GM12878 (cell line): Measurements from ENCODE around the gene GARRE1. TPM values are rescaled to one million over a fixed set of nuclear protein-coding genes. Genes with fewer than 3 reads are reported as not detected.

Source experiments
- ATAC-seq: fragments of 200-7000 bp; cut with Tn5 transposase; 3 replicates; pipeline ENCODE4 v1.9.1; 2020; ENCODE audit warnings: mild to moderate bottlenecking, moderate library complexity
- BruUV-seq: library from RNA; stranded (reverse); fragments of 400-500 nt; replicated peaks from 2 replicates; lab custom pipeline; 2021; lab: Mats Ljungman, UMichigan
- CTCF ChIA-PET: fragments of 300-600 bp; sonication (Branson Sonifier 250); formaldehyde crosslinking; extraction: SDS; loops from one replicate; lab custom pipeline; 2021; ENCODE audit warnings: inconsistent platforms; lab: Yijun Ruan, JAX
- POLR2A ChIA-PET: fragments of 350-600 bp; formaldehyde crosslinking; extraction: SDS; loops from one replicate; lab custom pipeline; 2021; ENCODE audit warnings: inconsistent platforms; lab: Charles Lee
- RAD21 ChIA-PET: fragments of 300-600 bp; sonication (Branson Sonifier 250); formaldehyde crosslinking; loops from one replicate; lab custom pipeline; 2023; ENCODE audit warnings: antibody characterized with exemption; ENCODE audit not compliant: unreplicated experiment; lab: Charles Lee
- SMC1A ChIA-PET: fragments of 300-600 bp; sonication (Branson Sonifier 250); formaldehyde crosslinking; loops from one replicate; lab custom pipeline; 2023; ENCODE audit not compliant: unreplicated experiment, uncharacterized antibody; lab: Charles Lee
- DNase-seq: peaks from one replicate; pipeline ENCODE4 v3.0.0-alpha.2; 2011; ENCODE audit warnings: low read depth, low spot score
- FAIRE-seq: peaks from 3 replicates; lab custom pipeline; 2011; peaks lifted over from hg19 to GRCh38; lab: Jason Lieb, UNC
- H2AFZ ChIP-seq: 2 replicates; pipeline ENCODE4 v1.6.0; 2011; ENCODE audit warnings: low read depth, low read length, control low read depth; ENCODE audit not compliant: control insufficient read depth
- H3K27ac ChIP-seq: 2 replicates; pipeline ENCODE4 v1.5.1; 2011; ENCODE audit warnings: control low read depth; ENCODE audit not compliant: control insufficient read depth, insufficient read depth
- H3K27me3 ChIP-seq, 2 experiments: replicated peaks in 1 of 2; 2 replicates each; pipeline versions ENCODE4 v1.6.0 to v1.6.1; 2011; ENCODE audit warnings: low read length in 1 of 2; ENCODE audit not compliant: control insufficient read depth in 2 of 2, insufficient read depth in 2 of 2
- H3K36me3 ChIP-seq, 2 experiments: 2 replicates each; pipeline ENCODE4 v1.5.1; 2011; ENCODE audit warnings: low read length in 1 of 2; ENCODE audit not compliant: control insufficient read depth in 2 of 2, insufficient read depth in 2 of 2
- H3K4me1 ChIP-seq: 2 replicates; pipeline ENCODE4 v1.6.1; 2011; ENCODE audit warnings: mild to moderate bottlenecking, low read length, moderate library complexity, mixed read lengths; ENCODE audit not compliant: control insufficient read depth, insufficient read depth
- H3K4me2 ChIP-seq: 2 replicates; pipeline ENCODE4 v1.6.0; 2011; ENCODE audit warnings: control low read depth; ENCODE audit not compliant: control insufficient read depth, insufficient read depth
- H3K4me3 ChIP-seq: fragments of 200-600 bp; sonication (generic); 2 replicates; pipeline ENCODE4 v1.5.1; 2016
- H3K79me2 ChIP-seq: 2 replicates; pipeline ENCODE4 v1.6.0; 2011; ENCODE audit warnings: low read length; ENCODE audit not compliant: control insufficient read depth, insufficient read depth
- H3K9ac ChIP-seq: 2 replicates; pipeline ENCODE4 v1.8.0; 2011; ENCODE audit warnings: low read length, control low read depth, mixed read lengths; ENCODE audit not compliant: control insufficient read depth, insufficient read depth
- H3K9me3 ChIP-seq: replicated peaks from 3 replicates; pipeline ENCODE4 v1.5.1; 2011; ENCODE audit warnings: mild to moderate bottlenecking, low read length; ENCODE audit not compliant: control insufficient read depth, insufficient read depth
- H4K20me1 ChIP-seq: 2 replicates; pipeline ENCODE4 v1.6.0; 2011; ENCODE audit not compliant: control insufficient read depth, insufficient read depth
- ATF7 ChIP-seq: fragments of 450-650 bp; IDR thresholded peaks from 2 replicates; pipeline ENCODE4 v1.6.1; 2016; ENCODE audit warnings: low read depth, mild to moderate bottlenecking
- BACH1 ChIP-seq: fragments of 450-650 bp; IDR thresholded peaks from 2 replicates; pipeline ENCODE4 v1.6.1; 2017; ENCODE audit warnings: mild to moderate bottlenecking, borderline replicate concordance
- BHLHE40 ChIP-seq, 2 experiments: fragments of 450-650 bp in 1 of 2; IDR thresholded peaks; 2 replicates each; pipeline ENCODE4 v1.6.1; 2011 to 2017; ENCODE audit warnings: low read depth in 2 of 2, borderline replicate concordance in 1 of 2, improper control_type of control experiment in 1 of 2, low read length in 1 of 2, mild to moderate bottlenecking in 1 of 2
- CREM ChIP-seq: IDR thresholded peaks from 2 replicates; pipeline ENCODE4 v1.6.1; 2014; ENCODE audit warnings: antibody characterized with exemption, low read depth
- GABPA ChIP-seq: IDR thresholded peaks from 2 replicates; pipeline ENCODE4 v1.6.1; 2014; ENCODE audit warnings: antibody characterized with exemption, low read depth, mild to moderate bottlenecking, inconsistent platforms
- JUNB ChIP-seq: IDR thresholded peaks from 2 replicates; pipeline ENCODE4 v1.6.1; 2016; ENCODE audit warnings: antibody characterized with exemption, mild to moderate bottlenecking
- JUND ChIP-seq: IDR thresholded peaks from 2 replicates; pipeline ENCODE4 v1.6.1; 2012; ENCODE audit warnings: low read depth, mild to moderate bottlenecking, low read length, improper control_type of control experiment, moderate library complexity
- MEF2A ChIP-seq: IDR thresholded peaks from 2 replicates; pipeline ENCODE4 v1.6.1; 2011; ENCODE audit warnings: low read depth, mild to moderate bottlenecking, low read length, moderate library complexity; ENCODE audit not compliant: insufficient read depth
- NFIC ChIP-seq: IDR thresholded peaks from 2 replicates; pipeline ENCODE4 v1.6.1; 2012; ENCODE audit warnings: low read depth, mild to moderate bottlenecking, inconsistent platforms, low read length, moderate library complexity
- POLR2A ChIP-seq: IDR thresholded peaks from 2 replicates; pipeline ENCODE4 v1.6.1; 2011; ENCODE audit warnings: low read depth, mild to moderate bottlenecking, low read length
- RCOR1 ChIP-seq: conservative IDR thresholded peaks from 2 replicates; pipeline ENCODE4 v1.6.1; 2012; ENCODE audit warnings: low read depth, low read length, improper control_type of control experiment
- SPI1 ChIP-seq: IDR thresholded peaks from 2 replicates; pipeline ENCODE4 v1.6.1; 2011; ENCODE audit warnings: low read depth, mild to moderate bottlenecking, low read length, moderate library complexity, borderline replicate concordance; ENCODE audit not compliant: insufficient read depth
- STAT1 ChIP-seq: fragments of 450-650 bp; conservative IDR thresholded peaks from 2 replicates; pipeline ENCODE4 v1.6.1; 2014; ENCODE audit warnings: antibody characterized with exemption, mild to moderate bottlenecking
- YBX1 ChIP-seq: fragments of 450-650 bp; IDR thresholded peaks from 2 replicates; pipeline ENCODE4 v1.6.1; 2016; ENCODE audit warnings: antibody characterized with exemption
- ZNF217 ChIP-seq: fragments of 450-650 bp; IDR thresholded peaks from 2 replicates; pipeline ENCODE4 v1.6.1; 2017; ENCODE audit warnings: antibody characterized with exemption, mild to moderate bottlenecking
- ZNF24 ChIP-seq: fragments of 450-650 bp; IDR thresholded peaks from 2 replicates; pipeline ENCODE4 v1.6.1; 2017; ENCODE audit warnings: antibody characterized with exemption, mild to moderate bottlenecking
- ZNF274 ChIP-seq: IDR thresholded peaks from one replicate; pipeline ENCODE4 v1.8.0; 2011; ENCODE audit not compliant: insufficient read length, insufficient read depth
- WGBS: methylation state at CpG from one replicate; pipeline ENCODE4 v1.1.6; 2016; ENCODE audit warnings: low lambda C conversion rate; ENCODE audit not compliant: insufficient replicate concordance, insufficient coverage; ENCODE audit errors: missing lambda C conversion rate; 5-methylcytosine and 5-hydroxymethylcytosine counted together
- in situ Hi-C: fragments of 300-500 bp; cut with MboI; formaldehyde crosslinking; loops from 9 replicates; pipeline ENCODE4 v1.14.3; 2018; ENCODE audit warnings: mixed read lengths
- intact Hi-C: fragments of 100-400 bp; cut with micrococcal nuclease; formaldehyde crosslinking; loops from one replicate; pipeline ENCODE4 v1.14.2; 2022; ENCODE audit not compliant: unreplicated experiment
- polyA plus RNA-seq, 11 experiments: library from polyadenylated mRNA; depleted of rRNA in 4 of 11; unstranded in 6 of 11; stranded (reverse) in 5 of 11; fragments of >200 nt; fragmentation: Nextera tagmentation in 4 of 11; fragmentation: Illumina TruSeq in 1 of 11; extraction: Ambion mirVana in 4 of 11; extraction: Trizol in 1 of 11; gene quantifications; 1 replicate in 1 of 11; 2 replicates in 10 of 11; pipeline versions ENCODE4 v1.2.1 to v1.2.3, GENCODE V29; 2011 to 2016; ENCODE audit warnings: inconsistent platforms in 2 of 11, missing spikeins in 2 of 11, low read depth in 1 of 11
- total RNA-seq, 4 experiments: library from RNA; depleted of rRNA in 3 of 4; stranded (reverse); fragments of >200 nt in 3 of 4; fragmentation: Illumina TruSeq in 1 of 4; extraction: Trizol in 1 of 4; gene quantifications; 2 replicates each; pipeline versions ENCODE4 v1.2.1 to v1.2.3, GENCODE V29; 2013 to 2021
- TF ChIP-seq, protein P1 (sequence below): IDR thresholded peaks from 2 replicates; pipeline ENCODE4 v1.6.1; 2011; ENCODE audit warnings: mild to moderate bottlenecking, low read depth, low read length, moderate library complexity; ENCODE audit not compliant: insufficient replicate concordance
- TF ChIP-seq, protein P2 (sequence below): fragments of 450-650 bp; IDR thresholded peaks from 2 replicates; pipeline ENCODE4 v1.6.1; 2016; ENCODE audit warnings: mild to moderate bottlenecking
- TF ChIP-seq, protein P3 (sequence below), 3 experiments: IDR thresholded peaks in 2 of 3; conservative IDR thresholded peaks in 1 of 3; 2 replicates each; pipeline ENCODE4 v1.5.1; 2011; ENCODE audit warnings: low read depth in 3 of 3, low read length in 3 of 3, mild to moderate bottlenecking in 3 of 3, control low read depth in 2 of 3, moderate library complexity in 2 of 3, inconsistent platforms in 1 of 3, mixed read lengths in 1 of 3; ENCODE audit not compliant: control insufficient read depth in 2 of 3, insufficient read depth in 1 of 3; ENCODE audit errors: extremely low read depth in 1 of 3

Gene GARRE1
- total and polyA plus RNA-seq, 10 of the 15 experiments (the other 5 are each of a cell fraction or from before 2014, with no cell fraction given), result 1.1 to 9.4 (median 5.1) TPM

DNA sequence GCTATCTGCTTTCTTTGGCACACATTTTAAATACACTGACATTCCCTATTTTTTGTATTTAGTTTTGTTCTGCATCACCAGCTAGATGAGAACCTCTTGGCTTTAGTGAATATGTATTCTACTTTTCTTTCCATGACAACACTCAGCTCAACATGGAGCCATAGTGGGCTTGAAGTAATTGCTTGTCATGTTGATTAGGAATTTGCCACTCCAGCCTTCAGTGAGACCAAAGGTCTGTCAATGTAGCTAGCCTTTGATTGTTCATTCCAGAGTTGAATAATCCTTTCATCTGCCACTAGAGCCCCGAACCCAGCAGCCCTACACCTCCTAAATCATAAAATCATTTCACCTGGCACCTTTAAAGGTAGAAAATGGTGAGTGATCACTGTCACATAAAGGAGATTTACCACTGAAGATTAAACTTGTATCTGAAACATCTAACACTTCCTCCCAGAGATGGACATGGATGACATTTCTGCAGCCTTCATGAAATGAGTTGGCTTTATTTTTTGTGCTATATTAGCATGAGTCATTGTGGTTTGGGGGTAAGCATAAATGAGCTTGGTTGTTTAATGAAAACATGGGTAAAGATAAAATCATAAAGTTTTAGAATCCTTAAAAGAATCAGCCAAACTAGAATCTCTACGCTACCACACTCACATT lies 29.2 kb upstream of the GARRE1 start:
- ATAC-seq, result peak; percentile 73
- ChIA-PET CTCF (interaction anchor here (1.2 to 1.5 kb wide), 3 partner anchors 16 to 89 kb away, joined by 3 to 5 read pairs (median 3); no protein-coding TSS in a partner anchor), POLR2A (interaction anchor here (0.5 to 1.2 kb wide), 6 partner anchors 30 to 68 kb away, joined by 3 to 9 read pairs (median 3); no protein-coding TSS in a partner anchor), RAD21 (interaction anchor here (1.2 kb wide), 1 partner anchor 111 kb away, joined by 4 read pairs; no protein-coding TSS in a partner anchor), SMC1A (interaction anchor here (0.9 to 1.4 kb wide), 2 partner anchors 15 to 47 kb away, joined by 3 read pairs; no protein-coding TSS in a partner anchor)
- Histone ChIP-seq H3K4me3 (no peak overlapping the region), H3K4me2 (no peak overlapping the region), H3K79me2 (no peaks in the 10 kb centered on the region; the same call in none of the 2 replicates), H3K36me3 (peaks cover 13 to 48% of the 10 kb centered on the region in 2 experiments), H2AFZ (no peak overlapping the region), H3K9ac (no peak overlapping the region), H3K4me1 (peaks cover 18% of the 10 kb centered on the region), H3K27ac (peak overlapping the region; percentile 47; the same call in 1 of the 2 replicates), H3K27me3 (no peaks in the 10 kb centered on the region), H4K20me1 (no peaks in the 10 kb centered on the region), H3K9me3 (no peaks in the 10 kb centered on the region)
- no peak for FAIRE-seq
- DNase-seq, result no peak
- intact Hi-C loops (loop anchor here (10.0 kb wide), 1 partner anchor 100 kb away; no protein-coding TSS in a partner anchor), in situ Hi-C loops (no loop called here)
- BruUV-seq, result no TSS peak
- WGBS, result 74% methylated on average over 2 of the region's 2 CpGs
- TF ChIP-seq JUND, result no peak
- 0 out of 2 replicates have a peak, but pooled peaks have one; percentile 33 for TF ChIP-seq CREM
- TF ChIP-seq, protein P1, sequence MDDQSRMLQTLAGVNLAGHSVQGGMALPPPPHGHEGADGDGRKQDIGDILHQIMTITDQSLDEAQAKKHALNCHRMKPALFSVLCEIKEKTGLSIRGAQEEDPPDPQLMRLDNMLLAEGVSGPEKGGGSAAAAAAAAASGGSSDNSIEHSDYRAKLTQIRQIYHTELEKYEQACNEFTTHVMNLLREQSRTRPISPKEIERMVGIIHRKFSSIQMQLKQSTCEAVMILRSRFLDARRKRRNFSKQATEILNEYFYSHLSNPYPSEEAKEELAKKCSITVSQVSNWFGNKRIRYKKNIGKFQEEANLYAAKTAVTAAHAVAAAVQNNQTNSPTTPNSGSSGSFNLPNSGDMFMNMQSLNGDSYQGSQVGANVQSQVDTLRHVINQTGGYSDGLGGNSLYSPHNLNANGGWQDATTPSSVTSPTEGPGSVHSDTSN, result no peak
- peak; percentile 85 for TF ChIP-seq JUNB
- 0 out of 2 replicates have a peak, but pooled peaks have one; percentile 11 for TF ChIP-seq ATF7
- peak; percentile 46; the same call in 1 of the 2 replicates for TF ChIP-seq SPI1
- TF ChIP-seq BACH1, result peak; percentile 45; the same call in 1 of the 2 replicates
- no peak for TF ChIP-seq ZNF274
- TF ChIP-seq, protein P2, sequence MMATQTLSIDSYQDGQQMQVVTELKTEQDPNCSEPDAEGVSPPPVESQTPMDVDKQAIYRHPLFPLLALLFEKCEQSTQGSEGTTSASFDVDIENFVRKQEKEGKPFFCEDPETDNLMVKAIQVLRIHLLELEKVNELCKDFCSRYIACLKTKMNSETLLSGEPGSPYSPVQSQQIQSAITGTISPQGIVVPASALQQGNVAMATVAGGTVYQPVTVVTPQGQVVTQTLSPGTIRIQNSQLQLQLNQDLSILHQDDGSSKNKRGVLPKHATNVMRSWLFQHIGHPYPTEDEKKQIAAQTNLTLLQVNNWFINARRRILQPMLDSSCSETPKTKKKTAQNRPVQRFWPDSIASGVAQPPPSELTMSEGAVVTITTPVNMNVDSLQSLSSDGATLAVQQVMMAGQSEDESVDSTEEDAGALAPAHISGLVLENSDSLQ, result peak; percentile 42; the same call in 1 of the 2 replicates
- TF ChIP-seq ZNF217, result no peak
- TF ChIP-seq STAT1, result no peak
- TF ChIP-seq POLR2A, result no peak
- TF ChIP-seq GABPA, result no peak
- no peak for TF ChIP-seq ZNF24
- no peak for TF ChIP-seq YBX1
- TF ChIP-seq BHLHE40 (IDR thresholded peaks at IDR 0.05; ENCODE audit: borderline replicate concordance in 1 of 2, low read depth in 2 of 2, low read length in 1 of 2), result no peak
- no peak for TF ChIP-seq RCOR1
- TF ChIP-seq, protein P3, sequence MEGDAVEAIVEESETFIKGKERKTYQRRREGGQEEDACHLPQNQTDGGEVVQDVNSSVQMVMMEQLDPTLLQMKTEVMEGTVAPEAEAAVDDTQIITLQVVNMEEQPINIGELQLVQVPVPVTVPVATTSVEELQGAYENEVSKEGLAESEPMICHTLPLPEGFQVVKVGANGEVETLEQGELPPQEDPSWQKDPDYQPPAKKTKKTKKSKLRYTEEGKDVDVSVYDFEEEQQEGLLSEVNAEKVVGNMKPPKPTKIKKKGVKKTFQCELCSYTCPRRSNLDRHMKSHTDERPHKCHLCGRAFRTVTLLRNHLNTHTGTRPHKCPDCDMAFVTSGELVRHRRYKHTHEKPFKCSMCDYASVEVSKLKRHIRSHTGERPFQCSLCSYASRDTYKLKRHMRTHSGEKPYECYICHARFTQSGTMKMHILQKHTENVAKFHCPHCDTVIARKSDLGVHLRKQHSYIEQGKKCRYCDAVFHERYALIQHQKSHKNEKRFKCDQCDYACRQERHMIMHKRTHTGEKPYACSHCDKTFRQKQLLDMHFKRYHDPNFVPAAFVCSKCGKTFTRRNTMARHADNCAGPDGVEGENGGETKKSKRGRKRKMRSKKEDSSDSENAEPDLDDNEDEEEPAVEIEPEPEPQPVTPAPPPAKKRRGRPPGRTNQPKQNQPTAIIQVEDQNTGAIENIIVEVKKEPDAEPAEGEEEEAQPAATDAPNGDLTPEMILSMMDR (IDR thresholded peaks at IDR 0.05 in 2 of 3, conservative IDR thresholded peaks at IDR 0.05 in 1 of 3; ENCODE audit: control insufficient read depth in 2 of 3, extremely low read depth in 1 of 3, insufficient read depth in 1 of 3, low read depth in 3 of 3, low read length in 3 of 3), result no peak
- TF ChIP-seq MEF2A, result no peak
- 0 out of 2 replicates have a peak, but pooled peaks have one; percentile 46 for TF ChIP-seq NFIC
